H1 (cell line): ENCODE results near the gene STXBP5L. TPM values are rescaled to one million over a fixed set of nuclear protein-coding genes. Genes with fewer than 3 reads are reported as not detected.
A peak's percentile ranks its signal among the peaks of the same experiment; 100 is the strongest.

Source experiments
- ATF2 ChIP-seq: IDR thresholded peaks from 2 replicates; pipeline ENCODE4 v1.6.1; 2012; ENCODE audit warnings: low read length, inconsistent platforms
- ATF3 ChIP-seq: IDR thresholded peaks from 2 replicates; pipeline ENCODE4 v1.6.1; 2011; ENCODE audit warnings: low read depth, mild to moderate bottlenecking, low read length; ENCODE audit not compliant: insufficient read depth
- BCL11A ChIP-seq, 2 experiments: IDR thresholded peaks; one replicate each; pipeline ENCODE4 v1.6.1; 2011; ENCODE audit warnings: low read depth in 2 of 2, low read length in 2 of 2, mild to moderate bottlenecking in 2 of 2
- CTCF ChIP-seq, 3 experiments: IDR thresholded peaks; 1 replicate in 2 of 3; 2 replicates in 1 of 3; pipeline versions ENCODE4 v1.5.1 to v1.6.1; 2011; ENCODE audit warnings: low read length in 3 of 3, mild to moderate bottlenecking in 3 of 3, inconsistent platforms in 2 of 3, low read depth in 1 of 3, moderate library complexity in 1 of 3; ENCODE audit not compliant: insufficient read depth in 1 of 3; ENCODE audit errors: control extremely low read depth in 1 of 3
- E2F6 ChIP-seq: IDR thresholded peaks from 2 replicates; pipeline ENCODE4 v1.6.1; 2012; ENCODE audit warnings: inconsistent platforms
- EP300 ChIP-seq, 2 experiments: IDR thresholded peaks; 1 replicate in 1 of 2; 2 replicates in 1 of 2; pipeline ENCODE4 v1.6.1; 2011 to 2012; ENCODE audit warnings: low read depth in 2 of 2, low read length in 2 of 2, mild to moderate bottlenecking in 2 of 2, borderline replicate concordance in 1 of 2, inconsistent platforms in 1 of 2, moderate library complexity in 1 of 2
- MAFK ChIP-seq: IDR thresholded peaks from 2 replicates; pipeline ENCODE4 v1.6.1; 2012; ENCODE audit warnings: low read depth, mild to moderate bottlenecking, improper control_type of control experiment, low read length
- MAX ChIP-seq: IDR thresholded peaks from 2 replicates; pipeline ENCODE4 v1.6.1; 2012; ENCODE audit warnings: inconsistent platforms
- NANOG ChIP-seq: IDR thresholded peaks from 2 replicates; pipeline ENCODE4 v1.6.1; 2011; ENCODE audit warnings: low read length, low read depth, mild to moderate bottlenecking, inconsistent platforms; ENCODE audit not compliant: insufficient read depth, poor library complexity, severe bottlenecking
- PHF8 ChIP-seq: fragments of 200-600 bp; sonication (generic); conservative IDR thresholded peaks from 2 replicates; pipeline ENCODE4 v1.7.1; 2012; ENCODE audit warnings: low read depth, mild to moderate bottlenecking, inconsistent platforms, low read length, moderate library complexity
- SIRT6 ChIP-seq: IDR thresholded peaks from one replicate; pipeline ENCODE4 v1.7.1; 2012; ENCODE audit warnings: low read length, inconsistent platforms
- SRF ChIP-seq: IDR thresholded peaks from 2 replicates; pipeline ENCODE4 v1.6.1; 2011; ENCODE audit warnings: mild to moderate bottlenecking, low read depth, low read length, moderate library complexity
- TEAD4 ChIP-seq: IDR thresholded peaks from 2 replicates; pipeline ENCODE4 v1.6.1; 2012; ENCODE audit warnings: low read depth, low read length, inconsistent platforms, mixed read lengths
- USF2 ChIP-seq: IDR thresholded peaks from 2 replicates; pipeline ENCODE4 v1.6.1; 2011; ENCODE audit warnings: low read length, improper control_type of control experiment
- YY1 ChIP-seq: IDR thresholded peaks from 2 replicates; pipeline ENCODE4 v1.6.1; 2011; ENCODE audit warnings: low read depth, mild to moderate bottlenecking, low read length
- ZNF274 ChIP-seq: IDR thresholded peaks from 2 replicates; pipeline ENCODE4 v1.7.0; 2012; ENCODE audit warnings: low read length, borderline replicate concordance; ENCODE audit errors: extremely low read depth
- polyA plus RNA-seq, 7 experiments: library from polyadenylated mRNA; depleted of rRNA in 3 of 7; stranded (reverse) in 5 of 7; unstranded in 2 of 7; fragments of >200 nt in 5 of 7; fragments of 200-250 nt in 2 of 7; gene quantifications; 1 replicate in 5 of 7; 2 replicates in 1 of 7; 4 replicates in 1 of 7; pipeline versions ENCODE4 v1.2.1 to v1.2.3, GENCODE V29; 2011 to 2013; ENCODE audit warnings: missing spikeins in 2 of 7, mixed read lengths in 2 of 7
- total RNA-seq: library from RNA; stranded (reverse); fragmentation: NEBNext Ultra II Directional; extraction: Animal tissue kit (Norgen Biotek cat#: 25700); gene quantifications from 2 replicates; pipeline ENCODE4 v1.2.1, GENCODE V29; 2021

STXBP5L gene
- total and polyA plus RNA-seq, 2 of the 8 experiments (the other 6 are each of a cell fraction or from before 2014, with no cell fraction given): 2.0 to 6.0 TPM

- TF ChIP-seq ZNF274 (no peak), YY1 (no peak), EP300 (IDR thresholded peaks at IDR 0.05; ENCODE audit: borderline replicate concordance in 1 of 2, low read depth in 2 of 2, low read length in 2 of 2) (no peak), BCL11A (IDR thresholded peaks at IDR 0.05; ENCODE audit: low read depth in 2 of 2, low read length in 2 of 2) (no peak), TEAD4 (no peak), SIRT6 (no peak), ATF3 (no peak), CTCF (IDR thresholded peaks at IDR 0.05; ENCODE audit: control extremely low read depth in 1 of 3, insufficient read depth in 1 of 3, low read depth in 1 of 3, low read length in 3 of 3) (no peak), MAFK (no peak), ATF2 (no peak), USF2 (no peak), SRF (0 out of 2 replicates have a peak, but pooled peaks have one; percentile 5), E2F6 (peak; percentile 33; the same call in 1 of the 2 replicates), MAX (no peak; the same call in 1 of the 2 replicates), NANOG (peak; percentile 1), PHF8 (no peak; the same call in 1 of the 2 replicates)
Measured at GRCh38 chr3:120908030-120908794, at the start of gene STXBP5L (continued).
